Measurements from ENCODE around the gene ALOX5. TPM values are rescaled to one million over a fixed set of nuclear protein-coding genes. Genes with fewer than 3 reads are reported as not detected.

ALOX5 gene
- total and polyA plus RNA-seq, 10 donors: 69.3 to 357 (median 154) TPM

GRCh38 chr10:45468079-45468478, 94.1 kb downstream of the ALOX5 start:
- intact Hi-C loops (cut with DNase I; ENCODE audit: low total_unique reads): loop anchor here (10.0 kb wide), 3 partner anchors 127 to 213 kb away; partner anchors contain the start of gene ZFAND4
- no peak for TF ChIP-seq CTCF (IDR thresholded peaks at IDR 0.05 in 8 of 11, conservative IDR thresholded peaks at IDR 0.05 in 3 of 11)
- no peak for TF ChIP-seq POLR2AphosphoS5 (IDR thresholded peaks at IDR 0.05)
- no peak for DNase-seq
- WGBS, 5 donors: 80 to 88% (median 85%) methylated on average over 5 of the region's 5 CpGs
- H3K36me3 ChIP-seq: peaks cover 0 to 18% (median 0%) of the 10 kb centered on the region in 6 donors
- H3K9me3 ChIP-seq: no peaks in the 10 kb centered on the region
- H3K27me3 ChIP-seq (replicated peaks in 1 of 7): no peaks in the 10 kb centered on the region
- H3K4me3 ChIP-seq: no peak overlapping the region
- peak overlapping the region in 1 of 8 donors; percentile 5 for H3K27ac ChIP-seq
- peaks cover 14 to 86% (median 57%) of the 10 kb centered on the region in 6 donors for H3K4me1 ChIP-seq

GRCh38 chr10:45470098-45471012, 96.3 kb downstream of the ALOX5 start:
- H3K9me3 ChIP-seq: peaks cover 0 to 2% (median 0%) of the 10 kb centered on the region in 8 donors
- peak; percentile 84 for DNase-seq
- TF ChIP-seq CTCF (IDR thresholded peaks at IDR 0.05 in 8 of 11, conservative IDR thresholded peaks at IDR 0.05 in 3 of 11) (no peak), POLR2AphosphoS5 (IDR thresholded peaks at IDR 0.05) (peak in 2 of 3 donors; percentile 47 to 55)
- H3K27me3 ChIP-seq (replicated peaks in 1 of 7): no peaks in the 10 kb centered on the region
- 28 to 40% (median 34%) methylated on average over 10 of the region's 10 CpGs for WGBS, 5 donors
- peak overlapping the region in 7 of 8 donors; percentile 0 to 69 (median 55) for H3K27ac ChIP-seq
- intact Hi-C loops (cut with DNase I; ENCODE audit: low total_unique reads): no loop called here
- H3K4me3 ChIP-seq: no peak overlapping the region
- H3K4me1 ChIP-seq: peaks cover 6 to 66% (median 37%) of the 10 kb centered on the region in 6 donors
- peaks cover 0 to 33% (median 0%) of the 10 kb centered on the region in 6 donors for H3K36me3 ChIP-seq

- TF ChIP-seq POLR2AphosphoS5 (IDR thresholded peaks at IDR 0.05) (no peak), CTCF (IDR thresholded peaks at IDR 0.05 in 8 of 11, conservative IDR thresholded peaks at IDR 0.05 in 3 of 11) (no peak), POLR2A (IDR thresholded peaks at IDR 0.05) (no peak)
- 79 to 86% (median 83%) methylated on average over 2 of the region's 2 CpGs for WGBS, 5 donors
- Histone ChIP-seq H3K36me3 (peaks cover 0 to 39% (median 0%) of the 10 kb centered on the region in 6 donors), H3K27me3 (replicated peaks in 1 of 7) (no peaks in the 10 kb centered on the region), H3K4me3 (no peak overlapping the region), H3K27ac (peak overlapping the region in 6 of 8 donors; percentile 0 to 69 (median 60)), H3K4me1 (peaks cover 6 to 59% (median 31%) of the 10 kb centered on the region in 6 donors), H3K9me3 (peaks cover 0 to 9% (median 4%) of the 10 kb centered on the region in 8 donors)
- no peak for DNase-seq
- intact Hi-C loops (cut with DNase I; ENCODE audit: low total_unique reads): no loop called here
Measured at GRCh38 chr10:45471059-45471458, 97.0 kb downstream of the ALOX5 start.

Data from spleen (tissue), 11 donors.